ENCODE measurements around the gene SH2D5.

SH2D5 gene

DNA sequence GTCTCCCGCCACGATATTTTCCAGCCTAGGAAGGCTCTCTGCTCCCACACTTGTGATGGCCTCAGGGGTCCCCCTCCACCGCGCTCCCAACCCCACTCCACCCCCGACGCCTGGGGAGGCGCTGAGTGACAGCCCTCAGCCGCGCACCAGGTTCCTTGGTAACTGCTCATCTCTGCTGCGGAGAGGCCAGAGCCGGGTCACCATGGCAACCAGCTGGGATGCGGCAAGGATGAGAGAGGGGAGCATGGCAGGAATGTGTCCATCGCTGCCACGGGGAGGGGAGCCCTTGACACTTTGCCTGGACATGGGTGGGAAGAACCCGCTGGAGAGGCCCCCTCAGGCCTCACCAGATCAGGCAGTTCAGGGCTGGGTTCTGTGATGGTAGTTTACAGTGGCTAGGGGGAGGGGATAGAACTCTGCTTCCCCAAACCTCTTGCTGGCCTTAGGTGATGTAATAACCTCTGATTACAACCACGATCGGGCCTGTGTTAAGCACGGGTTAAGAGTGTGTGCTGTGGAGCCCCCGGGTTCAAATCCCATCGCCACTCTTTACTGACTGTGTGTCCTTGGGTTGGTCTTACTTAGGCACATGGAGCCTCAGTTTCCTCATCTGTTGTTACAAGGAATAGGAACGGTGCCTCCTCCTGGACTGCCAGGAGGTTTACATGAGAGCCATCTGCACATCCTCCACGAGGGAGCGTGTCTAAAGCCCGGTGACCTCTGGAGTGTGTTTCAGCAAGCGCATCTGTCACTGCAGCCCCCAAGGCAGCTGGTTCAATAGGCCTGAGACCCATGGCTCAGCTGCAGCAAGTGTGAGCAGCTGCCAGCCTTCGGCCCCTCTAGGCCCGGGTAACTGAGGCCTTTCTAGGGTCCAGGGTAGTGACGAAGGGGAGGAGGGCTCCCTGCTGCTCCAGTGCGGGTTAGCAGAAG lies 21.0 kb downstream of the SH2D5 start:
- DNase-seq = no peak

DNA sequence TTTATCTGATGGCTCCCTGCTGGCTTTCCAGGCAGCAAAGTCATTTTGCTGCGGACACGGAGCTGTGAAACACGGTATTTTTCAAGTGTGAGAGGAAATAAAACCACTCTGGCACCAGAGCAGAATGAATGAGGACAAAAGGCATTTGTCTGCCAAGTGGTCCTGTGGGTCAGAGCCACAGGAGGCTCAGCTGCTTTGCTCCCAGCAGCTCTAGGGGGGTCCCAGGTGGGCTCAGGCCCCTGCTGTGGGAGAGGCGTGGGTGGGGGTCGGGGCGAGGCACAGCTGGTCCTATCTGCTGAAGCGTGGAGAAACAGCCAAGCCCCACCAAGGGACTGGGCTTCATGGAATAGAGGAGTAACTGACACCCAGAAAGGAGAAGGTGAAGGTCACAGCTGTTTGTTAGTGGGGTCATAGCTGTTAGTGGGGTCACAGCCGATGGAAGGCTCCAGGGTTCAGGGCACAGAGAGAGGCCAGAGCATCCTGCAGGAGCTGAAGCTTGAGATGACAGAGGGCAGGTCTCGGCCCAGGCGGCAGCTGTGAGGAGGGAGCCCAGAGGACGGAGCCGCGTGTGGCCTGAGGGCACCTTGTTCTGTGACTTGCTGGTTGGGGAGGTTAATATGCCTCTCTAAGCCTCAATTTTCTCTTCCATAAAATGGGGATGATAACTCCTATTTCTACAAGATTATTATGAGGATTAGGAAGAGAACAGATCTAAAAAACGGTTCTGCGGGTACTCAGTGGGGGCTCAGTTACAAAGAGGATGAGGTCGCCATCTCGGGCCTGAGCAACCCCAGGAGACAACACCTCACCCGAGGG lies 21.8 kb downstream of the SH2D5 start:
- DNase-seq = no peak

DNA sequence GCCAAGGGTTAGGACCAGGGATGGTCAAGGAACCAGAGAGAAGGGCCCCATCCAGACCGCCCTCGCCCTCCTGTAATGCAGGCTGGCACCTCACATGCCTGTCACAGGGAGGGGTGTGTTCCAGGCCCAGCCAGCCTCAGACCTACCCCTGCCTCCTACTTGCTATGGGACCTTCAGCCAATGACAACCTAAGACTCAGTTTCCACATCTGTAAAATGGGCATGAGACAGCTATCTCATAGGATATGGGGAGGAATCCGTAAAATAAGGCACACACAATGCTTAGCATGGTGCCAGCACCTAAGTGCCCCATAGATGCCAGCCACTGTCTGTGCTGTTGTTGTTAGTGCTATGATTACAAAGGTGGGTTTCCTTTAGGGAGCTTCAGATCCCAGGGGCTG lies 22.6 kb downstream of the SH2D5 start:
- DNase-seq = no peak

DNA sequence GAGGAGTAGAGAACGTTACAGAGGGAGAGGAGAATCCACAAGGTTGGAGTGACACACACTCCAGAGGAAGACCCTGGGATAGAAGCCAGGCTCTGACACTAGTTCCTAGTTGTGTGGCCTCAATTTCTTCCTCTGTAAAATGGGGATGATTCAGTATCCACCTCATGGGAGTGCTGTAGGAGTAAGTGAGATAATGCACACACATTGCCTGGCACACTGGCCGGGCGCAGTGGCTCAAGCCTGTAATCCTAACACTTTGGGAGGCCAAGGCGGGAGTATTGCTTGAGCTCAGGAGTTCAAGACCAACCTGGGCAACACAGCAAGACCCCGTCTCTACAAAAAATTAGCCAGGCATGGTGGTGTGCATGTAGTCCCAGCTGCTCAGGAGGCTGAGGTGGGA lies 23.6 kb downstream of the SH2D5 start:
- DNase-seq = no peak

DNA sequence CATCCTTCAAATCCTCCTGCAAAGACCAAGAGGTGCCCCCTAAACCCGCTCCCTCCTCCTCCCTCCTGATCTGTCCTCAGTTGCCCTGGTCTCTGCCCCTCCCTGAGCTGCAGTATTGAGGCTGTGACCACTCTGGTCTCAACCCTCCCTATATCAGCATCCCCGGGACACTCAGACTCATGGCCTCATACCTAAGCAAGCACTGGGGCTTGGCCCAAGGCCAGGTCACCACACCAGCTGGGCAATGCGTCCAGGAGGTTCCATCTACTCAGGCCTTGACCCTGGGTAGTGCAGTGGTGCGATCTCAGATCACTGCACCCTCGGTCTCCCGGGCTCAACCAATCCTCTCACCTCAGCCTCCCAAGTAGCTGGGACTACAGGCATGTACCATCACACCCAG lies 24.4 kb downstream of the SH2D5 start:
- no peak for DNase-seq

DNA sequence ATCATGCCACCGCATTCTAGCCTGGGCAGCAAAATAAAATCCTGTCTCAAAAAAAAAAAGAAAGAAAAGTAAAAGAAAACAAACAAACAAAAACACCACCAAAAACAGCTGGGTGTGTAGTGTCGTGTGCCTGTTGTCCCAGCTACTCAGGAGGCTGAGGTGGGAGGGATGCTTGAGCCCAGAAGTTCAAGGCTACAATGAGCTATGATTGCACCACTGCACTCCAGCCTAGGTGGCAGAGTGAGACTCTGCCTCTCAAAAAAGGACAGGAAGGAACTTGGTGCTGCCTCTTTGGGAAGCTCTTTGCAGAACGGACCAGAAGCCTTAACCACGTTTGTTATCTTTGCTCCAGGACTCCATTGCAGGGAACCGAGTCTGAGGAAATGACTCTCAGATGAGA lies 25.7 kb downstream of the SH2D5 start:
- no peak for DNase-seq

DNA sequence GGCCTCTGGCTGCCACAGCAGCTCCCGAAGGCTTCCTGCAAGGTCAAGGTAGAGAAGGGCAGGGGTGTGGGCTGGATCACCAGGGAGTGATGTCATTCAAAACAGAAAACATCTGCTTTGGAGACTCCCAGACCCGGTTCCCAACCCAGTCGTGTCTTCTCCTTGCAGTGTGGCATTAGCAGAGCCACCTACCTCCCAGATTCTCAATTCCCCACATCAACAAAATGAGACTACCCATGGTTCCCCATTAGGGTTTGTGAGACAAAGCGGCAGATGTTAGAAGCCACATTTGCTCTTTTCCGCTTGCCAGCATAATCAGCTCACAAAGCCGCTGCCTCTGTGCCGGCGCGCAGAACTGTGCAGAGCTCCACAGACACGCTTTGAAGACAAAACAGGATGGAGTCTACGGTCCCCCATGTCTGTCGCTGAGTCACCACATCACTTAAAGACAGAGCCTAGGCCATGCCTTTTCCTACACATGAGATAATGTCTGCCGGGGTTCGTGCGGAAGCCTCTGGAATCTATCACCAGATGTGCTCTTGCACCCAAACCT lies 27.2 kb downstream of the SH2D5 start:
- no peak for DNase-seq

DNA sequence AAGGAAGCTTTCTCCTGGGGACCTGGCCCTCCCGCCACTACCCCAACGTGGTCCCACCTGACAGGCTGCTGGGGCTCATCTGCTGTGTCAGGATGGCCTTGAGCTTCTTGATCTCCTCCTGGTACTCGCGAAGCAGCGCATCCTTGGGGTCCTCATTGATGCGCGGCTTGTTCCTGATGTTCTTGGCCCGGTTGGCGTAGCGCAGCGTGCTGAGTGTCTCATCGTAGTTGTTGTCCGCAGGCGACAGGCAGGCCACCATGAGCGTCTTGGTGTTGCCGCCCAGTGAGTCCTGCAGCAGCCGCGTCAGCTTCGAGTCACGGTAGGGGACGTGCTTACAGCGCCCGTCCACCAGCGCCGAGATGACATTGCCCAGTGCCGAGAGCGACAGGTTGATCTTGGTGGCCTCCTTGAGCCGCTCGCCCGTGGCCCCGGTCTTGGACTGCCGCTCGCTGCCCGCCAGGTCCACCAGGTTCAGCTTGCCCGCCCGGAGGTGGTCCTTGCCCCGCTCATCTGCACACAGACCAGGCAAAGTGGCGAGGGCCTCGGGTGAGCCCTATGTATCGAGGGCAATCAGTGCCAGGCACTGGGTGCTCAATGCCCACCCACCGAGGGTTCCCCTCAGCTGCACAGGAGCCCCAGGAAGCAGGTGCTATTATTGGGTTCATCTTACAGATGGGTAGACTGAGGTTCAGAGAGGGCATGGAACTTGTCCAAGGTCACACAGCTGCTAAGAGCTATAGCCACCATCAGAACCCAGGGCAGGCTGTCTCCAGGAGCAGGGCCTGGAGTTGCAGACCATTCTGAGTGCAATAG lies 27.9 kb downstream of the SH2D5 start:
- no peak for DNase-seq

DNA sequence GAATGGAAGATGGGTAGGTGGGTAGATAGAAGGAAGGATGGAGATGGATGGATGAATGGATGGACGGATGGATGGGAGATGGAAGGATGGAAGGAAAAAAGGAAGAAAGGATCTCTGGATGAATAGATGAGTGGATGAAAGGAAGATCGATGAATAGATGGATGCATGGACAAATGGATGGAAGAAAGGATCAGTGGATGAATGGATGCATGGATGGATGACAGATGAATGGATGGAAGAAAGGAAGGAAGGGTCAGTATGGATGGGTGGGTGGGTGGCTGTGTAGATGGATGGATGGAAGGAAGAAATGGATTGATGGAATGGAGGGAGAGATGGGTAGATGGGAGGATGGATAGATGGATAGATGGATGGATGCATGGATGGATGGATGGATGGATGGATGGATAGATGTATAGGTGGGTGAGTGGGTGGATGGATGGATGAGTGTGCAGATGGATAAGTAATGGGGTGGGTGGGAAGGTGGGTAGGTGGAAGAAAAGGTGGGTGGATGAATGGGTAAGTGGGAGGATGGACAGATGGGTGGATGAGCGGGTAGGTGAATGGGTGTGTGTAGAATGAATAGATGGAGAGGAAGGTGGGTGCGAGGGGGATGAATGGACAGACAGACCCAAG lies 29.3 kb downstream of the SH2D5 start:
- DNase-seq = no peak

DNA sequence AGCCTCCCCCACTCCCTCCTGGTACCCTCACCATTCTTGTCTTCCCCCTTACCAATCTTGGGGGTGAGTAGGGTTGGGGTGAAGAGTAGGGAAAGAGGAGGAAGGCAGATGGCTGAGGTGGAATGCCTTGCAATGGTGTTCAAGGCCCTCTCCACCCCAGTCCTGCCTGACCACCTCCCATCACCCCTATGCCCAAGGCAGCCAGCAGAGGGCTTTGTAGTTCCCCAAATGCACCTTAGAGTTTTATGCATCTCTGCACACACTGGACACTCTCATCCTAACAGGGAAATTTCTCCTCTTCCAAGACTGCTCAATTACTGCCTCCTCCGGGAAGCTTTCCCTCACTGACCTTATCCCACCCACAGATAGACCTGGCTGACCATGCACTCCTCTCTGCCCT lies 30.1 kb downstream of the SH2D5 start:
- DNase-seq = no peak

DNA sequence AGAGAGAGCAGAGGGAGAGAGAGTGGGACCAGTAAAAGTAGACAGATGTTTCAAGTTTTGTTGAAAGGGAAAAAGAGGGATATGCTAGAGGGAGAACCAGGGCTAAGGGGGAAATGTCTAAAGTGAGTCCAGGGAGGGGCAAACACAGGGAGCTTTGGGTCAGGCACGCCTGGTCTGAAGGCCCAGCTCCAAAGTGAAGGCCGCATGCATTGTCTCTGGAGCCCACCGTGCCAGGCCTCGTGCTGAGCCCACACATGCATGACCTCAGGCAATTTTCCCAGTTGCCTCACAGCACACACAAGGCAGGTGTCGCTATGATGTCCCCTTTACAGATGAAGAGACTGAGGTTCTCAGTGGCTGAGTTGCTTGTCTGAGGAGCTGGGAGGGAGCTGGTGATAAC lies 30.7 kb downstream of the SH2D5 start:
- no peak for DNase-seq

DNA sequence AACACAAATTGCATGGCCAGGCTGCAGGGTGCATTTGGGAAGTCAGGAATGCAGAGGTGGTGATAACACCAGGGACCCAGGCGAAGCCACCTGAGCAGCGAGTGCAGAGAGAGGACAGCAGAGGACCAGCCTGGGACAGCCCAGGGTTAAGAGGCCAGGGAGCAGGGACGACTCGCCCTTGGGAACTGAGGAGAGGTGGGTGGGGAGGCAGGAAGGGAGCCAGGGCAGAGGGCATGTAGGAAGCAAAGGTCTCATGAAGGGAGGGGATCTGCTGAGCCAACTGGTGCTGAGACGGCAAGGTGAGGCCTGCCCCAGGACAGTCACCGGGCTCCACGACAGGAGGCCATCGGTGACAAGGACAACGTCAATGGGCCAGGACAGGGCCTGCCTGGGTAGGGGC lies 31.1 kb downstream of the SH2D5 start:
- no peak for DNase-seq

DNA sequence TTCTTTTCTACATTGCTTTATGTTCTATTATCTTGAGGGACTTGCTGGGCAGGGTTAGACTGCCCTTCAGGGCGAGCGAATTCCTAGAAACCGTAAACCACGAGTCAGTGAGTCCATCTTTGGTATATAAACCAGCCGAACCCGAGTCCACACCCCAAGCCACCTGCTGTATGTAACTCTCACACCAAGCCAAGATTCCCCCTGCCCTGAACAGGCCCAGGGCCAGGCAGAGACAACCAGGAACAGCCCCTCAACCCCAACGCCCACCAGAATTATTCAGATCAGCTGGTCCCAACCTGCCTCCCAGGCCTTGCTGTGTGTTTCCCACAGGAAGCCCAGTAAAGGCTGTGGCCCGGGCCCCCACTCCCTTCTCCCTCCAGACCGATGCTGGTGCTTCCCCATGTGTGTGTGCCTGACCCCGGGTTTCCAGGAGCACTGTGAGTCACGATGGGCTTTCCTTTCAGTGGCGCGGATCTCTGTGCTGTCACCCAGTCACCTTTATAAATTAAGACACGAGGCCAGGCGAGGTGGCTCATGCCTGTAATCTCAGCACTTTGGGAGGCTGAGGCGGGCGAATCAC lies 31.8 kb downstream of the SH2D5 start:
- DNase-seq = no peak

DNA sequence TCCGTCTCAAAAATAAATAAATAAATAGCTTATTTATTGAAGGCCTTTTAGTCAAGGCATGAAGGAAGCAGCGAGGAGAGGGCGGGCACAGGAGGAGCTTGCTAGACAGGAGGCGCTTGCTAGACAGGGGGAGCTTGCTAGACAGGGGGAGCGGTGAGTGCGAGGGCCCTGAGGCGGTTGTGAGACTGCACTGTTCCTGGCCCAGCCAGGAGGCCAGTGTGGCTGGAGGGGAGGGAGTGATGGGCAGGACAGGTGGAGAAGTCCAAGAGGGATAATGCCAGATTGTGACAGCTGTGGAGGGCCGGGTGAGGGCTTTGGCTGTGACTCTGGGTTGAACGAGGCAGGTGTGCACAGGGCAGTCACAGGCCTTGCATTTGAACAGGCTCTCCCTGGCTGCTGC lies 32.9 kb downstream of the SH2D5 start:
- no peak for DNase-seq

DNA sequence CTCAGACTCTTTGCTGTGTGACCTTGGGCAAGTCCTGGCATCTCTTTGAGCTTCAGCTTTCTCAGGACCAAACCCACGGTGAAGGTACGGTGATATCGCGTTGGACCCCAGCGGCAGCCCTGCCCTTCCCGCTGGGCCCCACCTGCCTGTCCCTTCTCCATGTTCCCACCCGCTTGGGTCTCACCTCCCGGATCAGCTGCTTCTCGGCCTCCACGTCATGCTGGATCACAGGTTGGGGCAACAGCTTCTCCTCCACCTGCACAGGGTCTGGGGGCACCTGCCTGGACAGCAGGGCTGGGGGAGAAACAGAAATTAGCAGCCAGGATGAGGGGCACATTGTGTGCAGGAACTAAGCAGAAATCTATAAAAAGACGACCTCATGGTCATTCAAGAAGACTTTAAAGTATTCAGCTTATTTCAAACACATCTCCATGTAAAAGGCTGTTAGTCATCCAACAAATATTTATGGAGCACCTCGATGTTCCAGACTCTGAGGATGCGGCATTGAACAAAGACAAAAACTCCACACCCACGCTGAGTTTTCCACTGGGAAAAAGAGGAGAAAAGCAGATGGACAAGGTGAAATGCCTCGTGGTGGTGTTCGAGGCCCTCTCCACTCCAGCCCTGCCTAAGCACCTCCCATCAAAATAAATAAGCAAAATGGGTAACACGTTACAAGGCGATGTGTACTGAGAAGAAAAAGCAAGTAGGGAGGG lies 34.1 kb downstream of the SH2D5 start:
- no peak for DNase-seq

DNA sequence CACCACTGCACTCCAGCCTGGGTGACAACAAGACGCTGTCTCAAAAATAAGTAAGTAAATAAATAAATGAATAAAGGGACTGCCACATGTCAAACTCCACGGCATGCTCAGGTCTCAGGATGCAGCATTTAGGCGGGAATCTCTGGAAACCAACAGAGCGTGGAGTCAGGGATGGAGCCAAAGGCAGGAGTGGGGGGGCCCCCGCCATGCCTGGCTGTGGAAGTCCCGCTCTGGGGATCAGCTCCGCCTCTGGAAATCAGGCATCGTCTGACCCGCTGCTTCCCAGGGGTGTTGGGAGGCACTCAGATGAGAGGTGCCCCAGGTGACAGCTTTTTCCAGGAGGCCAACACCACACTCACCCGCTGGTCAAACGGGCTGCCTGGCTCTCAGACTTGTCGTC lies 34.9 kb downstream of the SH2D5 start:
- DNase-seq = no peak

DNA sequence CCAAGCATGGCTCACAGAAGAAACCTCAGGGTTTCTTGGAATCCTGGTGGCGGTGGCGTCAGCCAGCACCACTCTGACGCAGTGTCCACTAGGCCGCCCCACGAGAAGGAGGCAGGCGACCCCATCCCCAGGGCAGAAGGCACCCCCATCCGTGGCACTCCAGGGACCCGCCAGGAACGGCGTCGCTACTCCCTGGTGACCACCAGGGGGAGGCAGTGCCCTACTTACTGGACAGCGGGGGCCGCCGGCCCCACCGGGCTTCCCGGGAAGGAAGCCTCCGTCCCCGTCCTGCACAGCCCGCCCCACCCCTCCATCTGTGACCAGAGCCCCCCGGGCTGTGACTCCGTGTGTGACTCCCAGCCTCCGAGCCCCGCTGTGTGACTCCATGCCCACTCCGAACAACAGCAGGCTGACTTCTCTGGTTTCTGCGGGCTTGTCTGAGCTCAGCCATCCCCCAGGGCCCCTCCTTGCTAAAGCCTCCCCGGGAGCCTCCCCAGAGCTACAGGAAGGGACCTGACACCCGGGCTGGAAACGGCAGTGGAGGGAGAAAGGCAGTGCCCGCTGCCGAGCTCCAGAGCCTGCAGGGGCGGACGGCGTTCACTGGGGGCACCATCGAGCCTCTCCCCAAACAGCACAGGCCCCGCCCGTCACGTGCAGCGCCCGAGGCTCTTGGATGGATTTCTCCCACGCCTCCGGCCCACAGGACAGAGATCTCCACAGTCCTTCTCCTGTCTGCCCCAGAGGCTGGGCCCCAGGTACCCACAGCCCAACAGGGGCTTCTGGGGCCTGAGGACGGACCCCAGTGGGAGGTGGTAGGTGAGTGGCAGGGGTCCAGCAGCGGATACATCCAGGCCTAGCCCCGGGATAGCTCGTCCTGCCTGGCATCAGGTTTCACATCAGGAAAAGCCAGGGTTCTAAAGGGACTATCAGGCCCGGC lies 35.8 kb downstream of the SH2D5 start:
- no peak for DNase-seq

DNA sequence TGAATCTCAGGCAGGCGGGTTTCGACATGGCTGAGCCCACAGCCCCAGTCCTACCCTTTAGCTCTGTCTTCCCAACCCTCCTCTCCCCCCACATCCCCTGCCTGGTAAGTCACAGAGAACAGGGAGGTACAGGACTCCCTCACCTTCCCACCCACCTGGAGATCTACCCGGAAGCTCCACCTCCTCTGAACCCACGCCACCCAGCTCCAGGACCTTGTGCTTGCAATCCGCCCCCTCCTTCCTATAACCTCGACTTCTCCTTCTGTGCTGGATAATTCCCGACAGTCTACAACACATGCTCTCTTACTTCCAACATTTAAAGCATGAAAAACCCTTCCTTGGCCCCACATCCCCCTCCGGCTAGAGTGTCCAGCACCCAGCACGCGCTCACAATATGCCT lies 37.0 kb downstream of the SH2D5 start:
- no peak for DNase-seq

DNA sequence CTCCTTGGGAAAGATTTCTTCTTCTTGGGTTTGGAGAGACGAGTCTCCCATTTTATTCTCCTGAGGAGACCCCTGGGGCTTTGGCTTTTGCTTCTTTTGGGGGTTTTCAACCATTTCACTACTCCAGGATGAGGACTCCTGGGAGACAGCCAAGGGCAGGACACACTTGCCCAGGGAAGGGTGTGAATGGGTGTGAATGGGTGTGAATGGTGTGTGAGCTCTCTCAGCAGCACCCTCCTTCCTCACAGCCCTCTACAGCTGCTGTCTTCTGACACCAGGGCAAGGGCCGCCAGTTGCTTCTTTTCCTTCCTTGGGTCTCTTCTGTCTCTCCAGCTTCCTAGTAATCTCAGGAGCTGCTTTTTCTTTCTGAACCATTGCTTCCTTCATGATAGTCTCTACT lies 38.9 kb downstream of the SH2D5 start:
- DNase-seq = no peak

DNA sequence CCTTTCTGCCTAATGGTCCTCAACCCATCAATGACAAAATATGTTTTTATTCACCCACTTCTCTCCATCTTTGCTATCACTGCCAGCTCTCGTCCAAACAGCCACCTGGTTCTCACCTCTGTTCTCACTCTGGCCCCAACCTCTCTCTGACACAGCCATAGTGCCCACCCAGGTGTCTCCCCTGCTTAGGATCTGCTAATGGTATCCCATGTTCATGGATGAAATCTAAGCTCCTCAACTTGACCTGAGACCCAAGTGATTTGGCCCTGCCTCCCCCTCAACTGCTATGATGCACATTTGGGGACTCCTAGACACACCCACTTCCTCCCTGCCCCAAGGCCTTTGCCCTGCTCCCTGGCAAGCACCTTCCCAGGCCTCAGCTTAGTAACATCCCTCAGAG lies 40.6 kb downstream of the SH2D5 start:
- DNase-seq = no peak

All from NCI-H1048 (cell line).